AG08395 (cell line): ENCODE data around the gene NPM3.
"Not testable (repeated sequence)": the region's sequence is repeated elsewhere in the genome, so short reads cannot be mapped to it uniquely, and the experiment has no call there.

Experiments used
- DNase-seq: peaks from one replicate; pipeline ENCODE4 v3.0.0; 2012; ENCODE audit warnings: mixed read lengths, low spot score

NPM3 gene

GRCh38 chr10:101803511-101803910 is 20.3 kb upstream of the NPM3 start:
- no peak for DNase-seq

GRCh38 chr10:101797403-101798059 is 14.3 kb upstream of the NPM3 start:
- DNase-seq: no peak

- DNase-seq: no peak
These were observed 10.3 kb upstream of the NPM3 start for GRCh38 chr10:101793526-101793925.

- no peak for DNase-seq
These were observed 6.4 kb upstream of the NPM3 start for GRCh38 chr10:101789686-101790085.

- not testable (repeated sequence) for DNase-seq
These were observed 6.0 kb upstream of the NPM3 start for GRCh38 chr10:101789231-101789630.

GRCh38 chr10:101785801-101786200 is 2.6 kb upstream of the NPM3 start:
- DNase-seq: no peak

- DNase-seq: no peak
These were observed 1.3 kb upstream of the NPM3 start for GRCh38 chr10:101784558-101784957.

GRCh38 chr10:101783736-101784118 is 481 bp upstream of the NPM3 start:
- DNase-seq: no peak

GRCh38 chr10:101781984-101782810 is 1.0 kb downstream of the NPM3 start:
- DNase-seq: no peak

- no peak for DNase-seq
These were observed 1.6 kb downstream of the NPM3 start for GRCh38 chr10:101781655-101781983.

- DNase-seq: peak; percentile 89
These were observed 2.2 kb downstream of the NPM3 start for GRCh38 chr10:101780818-101781654.

- no peak for DNase-seq
These were observed 2.9 kb downstream of the NPM3 start for GRCh38 chr10:101780187-101780817.

GRCh38 chr10:101779544-101780186 is 3.6 kb downstream of the NPM3 start:
- peak; percentile 83 for DNase-seq

GRCh38 chr10:101778781-101779543 is 4.3 kb downstream of the NPM3 start:
- DNase-seq: no peak

- DNase-seq: no peak
These were observed 5.0 kb downstream of the NPM3 start for GRCh38 chr10:101778151-101778780.

- DNase-seq: no peak
These were observed 5.6 kb downstream of the NPM3 start for GRCh38 chr10:101777619-101778145.

- no peak for DNase-seq
These were observed 7.0 kb downstream of the NPM3 start for GRCh38 chr10:101776161-101776817.

GRCh38 chr10:101775273-101776160 is 7.7 kb downstream of the NPM3 start, which contains the start of gene FGF8:
TSS of gene FGF8 (minus strand) at chr10:101776114. CDS start at chr10:101775900, 214 bp downstream.
- no peak for DNase-seq
